Measurements from ENCODE around the gene ACTL10. TPM values are rescaled to one million over a fixed set of nuclear protein-coding genes. Genes with fewer than 3 reads are reported as not detected.
A peak's percentile ranks its signal among the peaks of the same experiment; 100 is the strongest.

Gene ACTL10
- total and polyA plus RNA-seq, 2 of the 13 experiments (the other 11 are each of a cell fraction or from before 2014, with no cell fraction given): not detected

GRCh38 chr20:33686100-33686983 is 19.6 kb downstream of the ACTL10 start, which contains the start of gene E2F1 (continued):
- TF ChIP-seq, protein P1, sequence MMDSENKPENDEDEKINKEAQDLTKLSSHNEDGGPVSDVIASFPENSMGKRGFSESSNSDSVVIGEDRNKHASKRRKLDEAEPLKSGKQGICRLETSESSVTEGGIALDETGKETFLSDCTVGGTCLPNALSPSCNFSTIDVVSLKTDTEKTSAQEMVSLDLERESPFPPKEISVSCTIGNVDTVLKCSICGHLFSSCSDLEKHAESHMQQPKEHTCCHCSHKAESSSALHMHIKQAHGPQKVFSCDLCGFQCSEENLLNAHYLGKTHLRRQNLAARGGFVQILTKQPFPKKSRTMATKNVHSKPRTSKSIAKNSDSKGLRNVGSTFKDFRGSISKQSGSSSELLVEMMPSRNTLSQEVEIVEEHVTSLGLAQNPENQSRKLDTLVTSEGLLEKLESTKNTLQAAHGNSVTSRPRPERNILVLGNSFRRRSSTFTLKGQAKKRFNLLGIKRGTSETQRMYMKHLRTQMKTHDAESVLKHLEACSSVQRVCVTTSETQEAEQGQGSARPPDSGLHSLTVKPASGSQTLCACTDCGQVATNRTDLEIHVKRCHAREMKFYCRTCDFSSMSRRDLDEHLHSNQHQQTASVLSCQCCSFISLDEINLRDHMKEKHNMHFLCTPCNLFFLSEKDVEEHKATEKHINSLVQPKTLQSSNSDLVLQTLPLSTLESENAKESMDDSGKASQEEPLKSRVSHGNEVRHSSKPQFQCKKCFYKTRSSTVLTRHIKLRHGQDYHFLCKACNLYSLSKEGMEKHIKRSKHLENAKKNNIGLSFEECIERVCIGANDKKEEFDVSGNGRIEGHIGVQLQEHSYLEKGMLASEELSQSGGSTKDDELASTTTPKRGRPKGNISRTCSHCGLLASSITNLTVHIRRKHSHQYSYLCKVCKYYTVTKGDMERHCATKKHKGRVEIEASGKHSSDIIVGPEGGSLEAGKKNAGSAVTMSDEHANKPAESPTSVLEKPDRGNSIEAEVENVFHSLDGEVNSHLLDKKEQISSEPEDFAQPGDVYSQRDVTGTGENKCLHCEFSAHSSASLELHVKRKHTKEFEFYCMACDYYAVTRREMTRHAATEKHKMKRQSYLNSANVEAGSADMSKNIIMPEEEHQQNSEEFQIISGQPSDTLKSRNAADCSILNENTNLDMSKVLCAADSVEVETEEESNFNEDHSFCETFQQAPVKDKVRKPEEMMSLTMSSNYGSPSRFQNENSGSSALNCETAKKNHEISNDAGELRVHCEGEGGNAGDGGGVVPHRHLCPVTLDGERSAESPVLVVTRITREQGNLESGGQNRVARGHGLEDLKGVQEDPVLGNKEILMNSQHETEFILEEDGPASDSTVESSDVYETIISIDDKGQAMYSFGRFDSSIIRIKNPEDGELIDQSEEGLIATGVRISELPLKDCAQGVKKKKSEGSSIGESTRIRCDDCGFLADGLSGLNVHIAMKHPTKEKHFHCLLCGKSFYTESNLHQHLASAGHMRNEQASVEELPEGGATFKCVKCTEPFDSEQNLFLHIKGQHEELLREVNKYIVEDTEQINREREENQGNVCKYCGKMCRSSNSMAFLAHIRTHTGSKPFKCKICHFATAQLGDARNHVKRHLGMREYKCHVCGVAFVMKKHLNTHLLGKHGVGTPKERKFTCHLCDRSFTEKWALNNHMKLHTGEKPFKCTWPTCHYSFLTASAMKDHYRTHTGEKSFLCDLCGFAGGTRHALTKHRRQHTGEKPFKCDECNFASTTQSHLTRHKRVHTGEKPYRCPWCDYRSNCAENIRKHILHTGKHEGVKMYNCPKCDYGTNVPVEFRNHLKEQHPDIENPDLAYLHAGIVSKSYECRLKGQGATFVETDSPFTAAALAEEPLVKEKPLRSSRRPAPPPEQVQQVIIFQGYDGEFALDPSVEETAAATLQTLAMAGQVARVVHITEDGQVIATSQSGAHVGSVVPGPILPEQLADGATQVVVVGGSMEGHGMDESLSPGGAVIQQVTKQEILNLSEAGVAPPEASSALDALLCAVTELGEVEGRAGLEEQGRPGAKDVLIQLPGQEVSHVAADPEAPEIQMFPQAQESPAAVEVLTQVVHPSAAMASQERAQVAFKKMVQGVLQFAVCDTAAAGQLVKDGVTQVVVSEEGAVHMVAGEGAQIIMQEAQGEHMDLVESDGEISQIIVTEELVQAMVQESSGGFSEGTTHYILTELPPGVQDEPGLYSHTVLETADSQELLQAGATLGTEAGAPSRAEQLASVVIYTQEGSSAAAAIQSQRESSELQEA (CRISPR knock-in tag; IDR thresholded peaks at IDR 0.05; ENCODE audit: not compliant biosample characterization): peak; percentile 31
- TF ChIP-seq, protein P2, sequence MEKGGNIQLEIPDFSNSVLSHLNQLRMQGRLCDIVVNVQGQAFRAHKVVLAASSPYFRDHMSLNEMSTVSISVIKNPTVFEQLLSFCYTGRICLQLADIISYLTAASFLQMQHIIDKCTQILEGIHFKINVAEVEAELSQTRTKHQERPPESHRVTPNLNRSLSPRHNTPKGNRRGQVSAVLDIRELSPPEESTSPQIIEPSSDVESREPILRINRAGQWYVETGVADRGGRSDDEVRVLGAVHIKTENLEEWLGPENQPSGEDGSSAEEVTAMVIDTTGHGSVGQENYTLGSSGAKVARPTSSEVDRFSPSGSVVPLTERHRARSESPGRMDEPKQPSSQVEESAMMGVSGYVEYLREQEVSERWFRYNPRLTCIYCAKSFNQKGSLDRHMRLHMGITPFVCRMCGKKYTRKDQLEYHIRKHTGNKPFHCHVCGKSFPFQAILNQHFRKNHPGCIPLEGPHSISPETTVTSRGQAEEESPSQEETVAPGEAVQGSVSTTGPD (CRISPR knock-in tag; IDR thresholded peaks at IDR 0.05): no peak
- TF ChIP-seq PBX2 (CRISPR knock-in tag; IDR thresholded peaks at IDR 0.05): no peak
- no peak for TF ChIP-seq HDAC6 (IDR thresholded peaks at IDR 0.05; ENCODE audit: low read depth, low read length)
- TF ChIP-seq, protein P3, sequence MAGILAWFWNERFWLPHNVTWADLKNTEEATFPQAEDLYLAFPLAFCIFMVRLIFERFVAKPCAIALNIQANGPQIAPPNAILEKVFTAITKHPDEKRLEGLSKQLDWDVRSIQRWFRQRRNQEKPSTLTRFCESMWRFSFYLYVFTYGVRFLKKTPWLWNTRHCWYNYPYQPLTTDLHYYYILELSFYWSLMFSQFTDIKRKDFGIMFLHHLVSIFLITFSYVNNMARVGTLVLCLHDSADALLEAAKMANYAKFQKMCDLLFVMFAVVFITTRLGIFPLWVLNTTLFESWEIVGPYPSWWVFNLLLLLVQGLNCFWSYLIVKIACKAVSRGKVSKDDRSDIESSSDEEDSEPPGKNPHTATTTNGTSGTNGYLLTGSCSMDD (CRISPR knock-in tag; IDR thresholded peaks at IDR 0.05): no peak
- TF ChIP-seq ZBTB25 (CRISPR knock-in tag; IDR thresholded peaks at IDR 0.05): peak; percentile 79; the same call in 1 of the 2 replicates
- no peak for TF ChIP-seq PAWR (CRISPR knock-in tag; IDR thresholded peaks at IDR 0.05; ENCODE audit: borderline replicate concordance)
- TF ChIP-seq KDM5B (CRISPR knock-in tag; IDR thresholded peaks at IDR 0.05; ENCODE audit: borderline replicate concordance): peak; percentile 77; the same call in 1 of the 2 replicates
- TF ChIP-seq DDIT3 (CRISPR knock-in tag; IDR thresholded peaks at IDR 0.05): peak; percentile 20; the same call in 1 of the 2 replicates
- peak; percentile 98 for TF ChIP-seq MAX (IDR thresholded peaks at IDR 0.05)
